Endothelial cell of umbilical vein (primary cell): ENCODE measurements around the gene DMD.

Source experiments
- EZH2 ChIP-seq: IDR thresholded peaks from 2 replicates; pipeline ENCODE4 v1.6.1; 2012; ENCODE audit warnings: borderline replicate concordance, low read depth, mild to moderate bottlenecking, moderate library complexity, low read length, inconsistent platforms; ENCODE audit not compliant: severe bottlenecking
- POLR2A ChIP-seq: IDR thresholded peaks from 2 replicates; pipeline ENCODE4 v1.6.1; 2012; ENCODE audit warnings: low read depth, mild to moderate bottlenecking, control low read depth, low read length
- POLR2AphosphoS5 ChIP-seq: IDR thresholded peaks from 2 replicates; pipeline ENCODE4 v1.6.1; 2012; ENCODE audit warnings: low read depth, mild to moderate bottlenecking, control low read depth, low read length, moderate library complexity; ENCODE audit not compliant: insufficient read depth
- TF ChIP-seq, protein P1 (sequence below), 2 donors: IDR thresholded peaks; 1 replicate in 1 of 2; 2 replicates in 1 of 2; pipeline ENCODE4 v1.5.1; 2011; ENCODE audit warnings: low read length in 2 of 2, mild to moderate bottlenecking in 2 of 2, moderate library complexity in 2 of 2, control low read depth in 1 of 2, inconsistent platforms in 1 of 2, low read depth in 1 of 2; ENCODE audit not compliant: insufficient read depth in 1 of 2; ENCODE audit errors: extremely low read depth in 1 of 2
- TF ChIP-seq, protein P2 (sequence below): IDR thresholded peaks from 2 replicates; pipeline ENCODE4 v1.6.1; 2011; ENCODE audit not compliant: insufficient read depth, insufficient read length

DNA sequence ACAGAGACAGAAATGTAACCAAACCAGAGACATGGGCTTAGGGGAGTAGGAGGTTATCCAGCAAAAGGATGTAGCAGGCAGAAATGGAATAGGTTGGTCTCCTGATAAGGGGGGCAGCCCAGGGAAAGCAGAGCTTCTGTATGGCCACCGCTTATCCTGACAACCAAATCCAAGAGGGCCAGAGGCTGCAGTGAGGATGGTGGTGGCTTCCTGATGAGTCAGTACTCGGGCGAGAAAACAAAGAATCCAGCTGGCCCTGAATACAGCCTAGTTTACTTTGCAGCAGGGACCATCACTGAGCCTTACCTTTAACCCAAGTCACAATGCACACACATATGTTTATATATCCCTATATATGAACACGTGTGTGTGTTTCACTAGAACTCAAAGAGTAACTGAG lies 2009.8 kb downstream of the DMD start:
- TF ChIP-seq, protein P1, sequence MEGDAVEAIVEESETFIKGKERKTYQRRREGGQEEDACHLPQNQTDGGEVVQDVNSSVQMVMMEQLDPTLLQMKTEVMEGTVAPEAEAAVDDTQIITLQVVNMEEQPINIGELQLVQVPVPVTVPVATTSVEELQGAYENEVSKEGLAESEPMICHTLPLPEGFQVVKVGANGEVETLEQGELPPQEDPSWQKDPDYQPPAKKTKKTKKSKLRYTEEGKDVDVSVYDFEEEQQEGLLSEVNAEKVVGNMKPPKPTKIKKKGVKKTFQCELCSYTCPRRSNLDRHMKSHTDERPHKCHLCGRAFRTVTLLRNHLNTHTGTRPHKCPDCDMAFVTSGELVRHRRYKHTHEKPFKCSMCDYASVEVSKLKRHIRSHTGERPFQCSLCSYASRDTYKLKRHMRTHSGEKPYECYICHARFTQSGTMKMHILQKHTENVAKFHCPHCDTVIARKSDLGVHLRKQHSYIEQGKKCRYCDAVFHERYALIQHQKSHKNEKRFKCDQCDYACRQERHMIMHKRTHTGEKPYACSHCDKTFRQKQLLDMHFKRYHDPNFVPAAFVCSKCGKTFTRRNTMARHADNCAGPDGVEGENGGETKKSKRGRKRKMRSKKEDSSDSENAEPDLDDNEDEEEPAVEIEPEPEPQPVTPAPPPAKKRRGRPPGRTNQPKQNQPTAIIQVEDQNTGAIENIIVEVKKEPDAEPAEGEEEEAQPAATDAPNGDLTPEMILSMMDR (IDR thresholded peaks at IDR 0.05; ENCODE audit: extremely low read depth in 1 of 2, insufficient read depth in 1 of 2, low read depth in 1 of 2, low read length in 2 of 2) = no peak
- TF ChIP-seq POLR2AphosphoS5 = no peak
- no peak for TF ChIP-seq POLR2A
- no peak for TF ChIP-seq EZH2
- TF ChIP-seq, protein P2, sequence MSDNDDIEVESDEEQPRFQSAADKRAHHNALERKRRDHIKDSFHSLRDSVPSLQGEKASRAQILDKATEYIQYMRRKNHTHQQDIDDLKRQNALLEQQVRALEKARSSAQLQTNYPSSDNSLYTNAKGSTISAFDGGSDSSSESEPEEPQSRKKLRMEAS = no peak
